ENCODE measurements around the gene BRAF. TPM values are rescaled to one million over a fixed set of nuclear protein-coding genes. Genes with fewer than 3 reads are reported as not detected.
"Not testable (repeated sequence)": the region's sequence is repeated elsewhere in the genome, so short reads cannot be mapped to it uniquely, and the experiment has no call there.

BRAF gene
- total RNA-seq, 1 donor from 2014 or later, result 13.3 TPM

- no peak for TF ChIP-seq CTCF (IDR thresholded peaks at IDR 0.05; ENCODE audit: insufficient read depth, low read length, poor library complexity, severe bottlenecking)
- DNase-seq (ENCODE audit: low read depth), result no peak
- no peaks in the 10 kb centered on the region for H3K27me3 ChIP-seq (ENCODE audit: control insufficient read depth, insufficient read depth, low read length)
- H3K4me3 ChIP-seq (ENCODE audit: low read depth, low read length), result no peak overlapping the region
- H3K36me3 ChIP-seq (ENCODE audit: control insufficient read depth, insufficient read depth, low read length), result no peaks in the 10 kb centered on the region
These were observed 230.1 kb downstream of the BRAF start for GRCh38 chr7:140694592-140694991.

- H3K36me3 ChIP-seq (ENCODE audit: control insufficient read depth, insufficient read depth, low read length); DNase-seq (ENCODE audit: low read depth); H3K4me3 ChIP-seq (ENCODE audit: low read depth, low read length); H3K27me3 ChIP-seq (ENCODE audit: control insufficient read depth, insufficient read depth, low read length): not testable (repeated sequence)
These were observed 230.9 kb downstream of the BRAF start for GRCh38 chr7:140693849-140694248.

- H3K27me3 ChIP-seq (ENCODE audit: control insufficient read depth, insufficient read depth, low read length), result no peaks in the 10 kb centered on the region
- no peak for TF ChIP-seq CTCF (IDR thresholded peaks at IDR 0.05; ENCODE audit: insufficient read depth, low read length, poor library complexity, severe bottlenecking)
- H3K36me3 ChIP-seq (ENCODE audit: control insufficient read depth, insufficient read depth, low read length), result peaks cover 1% of the 10 kb centered on the region
- H3K4me3 ChIP-seq (ENCODE audit: low read depth, low read length), result no peak overlapping the region
- DNase-seq (ENCODE audit: low read depth), result no peak
These were observed 233.2 kb downstream of the BRAF start for GRCh38 chr7:140691376-140692045.

- peaks cover 1% of the 10 kb centered on the region for H3K36me3 ChIP-seq (ENCODE audit: control insufficient read depth, insufficient read depth, low read length)
- H3K4me3 ChIP-seq (ENCODE audit: low read depth, low read length), result no peak overlapping the region
These were observed 235.3 kb downstream of the BRAF start for GRCh38 chr7:140689199-140690152.

GRCh38 chr7:140688341-140688740 is 236.4 kb downstream of the BRAF start:
- DNase-seq (ENCODE audit: low read depth), result no peak
- TF ChIP-seq CTCF (IDR thresholded peaks at IDR 0.05; ENCODE audit: insufficient read depth, low read length, poor library complexity, severe bottlenecking), result no peak
- Histone ChIP-seq H3K36me3 (ENCODE audit: control insufficient read depth, insufficient read depth, low read length) (peaks cover 1% of the 10 kb centered on the region), H3K4me3 (ENCODE audit: low read depth, low read length) (no peak overlapping the region), H3K27me3 (ENCODE audit: control insufficient read depth, insufficient read depth, low read length) (no peaks in the 10 kb centered on the region)

More at GRCh38 chr7:140689199-140690152, 235.3 kb downstream of the BRAF start:
- DNase-seq (ENCODE audit: low read depth), result no peak
- no peak for TF ChIP-seq CTCF (IDR thresholded peaks at IDR 0.05; ENCODE audit: insufficient read depth, low read length, poor library complexity, severe bottlenecking)
- H3K27me3 ChIP-seq (ENCODE audit: control insufficient read depth, insufficient read depth, low read length), result no peaks in the 10 kb centered on the region

GRCh38 chr7:140686921-140687320 is 237.8 kb downstream of the BRAF start:
- Histone ChIP-seq H3K27me3 (ENCODE audit: control insufficient read depth, insufficient read depth, low read length) (no peaks in the 10 kb centered on the region), H3K36me3 (ENCODE audit: control insufficient read depth, insufficient read depth, low read length) (peaks cover 1% of the 10 kb centered on the region), H3K4me3 (ENCODE audit: low read depth, low read length) (no peak overlapping the region)
- no peak for TF ChIP-seq CTCF (IDR thresholded peaks at IDR 0.05; ENCODE audit: insufficient read depth, low read length, poor library complexity, severe bottlenecking)
- no peak for DNase-seq (ENCODE audit: low read depth)
